Suprapubic skin (tissue), 4 donors: ENCODE results near the gene RRBP1. TPM values are rescaled to one million over a fixed set of nuclear protein-coding genes. Genes with fewer than 3 reads are reported as not detected.

Source experiments
- DNase-seq, 2 donors: peaks; one replicate each; pipeline ENCODE4 v3.0.0-alpha.2; 2019; ENCODE audit warnings: low spot score in 2 of 2
- H3K27ac ChIP-seq: fragments of 200-600 bp; sonication (generic); one replicate; pipeline ENCODE4 v1.5.1; 2019
- H3K27me3 ChIP-seq: fragments of 200-600 bp; sonication (generic); one replicate; pipeline ENCODE4 v1.5.1; 2019
- H3K36me3 ChIP-seq: fragments of 200-600 bp; sonication (generic); one replicate; pipeline ENCODE4 v1.5.1; 2019
- H3K4me1 ChIP-seq: fragments of 200-600 bp; sonication (generic); one replicate; pipeline ENCODE4 v1.5.1; 2019
- H3K4me3 ChIP-seq: fragments of 200-600 bp; sonication (generic); one replicate; pipeline ENCODE4 v1.5.1; 2019; ENCODE audit warnings: mild to moderate bottlenecking
- H3K9me3 ChIP-seq: fragments of 200-600 bp; sonication (generic); one replicate; pipeline ENCODE4 v1.5.1; 2019
- EP300 ChIP-seq: sonication (generic); formaldehyde crosslinking; IDR thresholded peaks from one replicate; pipeline ENCODE4 v1.6.1; 2017; ENCODE audit warnings: antibody characterized with exemption
- POLR2A ChIP-seq, 2 donors: fragments of 450-650 bp; IDR thresholded peaks; one replicate each; pipeline ENCODE4 v1.6.1; 2017; ENCODE audit warnings: antibody characterized with exemption in 2 of 2, mild to moderate bottlenecking in 2 of 2, moderate library complexity in 2 of 2
- POLR2AphosphoS5 ChIP-seq, 3 donors: sonication (generic); formaldehyde crosslinking; IDR thresholded peaks; one replicate each; pipeline ENCODE4 v1.6.1; 2017; ENCODE audit warnings: antibody characterized with exemption in 3 of 3
- WGBS: methylation state at CpG from one replicate; pipeline ENCODE4 v1.1.5; 2018; 5-methylcytosine and 5-hydroxymethylcytosine counted together
- total RNA-seq, 4 donors: library from RNA; depleted of rRNA; stranded (reverse); fragments of >200 nt; gene quantifications; one replicate each; pipeline ENCODE4 v1.1.0, GENCODE V29; 2016
- TF ChIP-seq, protein P1 (sequence below), 2 donors: fragments of 200-600 bp in 1 of 2; fragments of 450-650 bp in 1 of 2; sonication (generic) in 1 of 2; IDR thresholded peaks; one replicate each; pipeline ENCODE4 v1.5.1; 2016 to 2019; ENCODE audit warnings: antibody characterized with exemption in 2 of 2, mild to moderate bottlenecking in 1 of 2, moderate library complexity in 1 of 2

The RRBP1 gene
- total RNA-seq, 4 donors from 2014 or later: 37.5 to 52.3 (median 41.3) TPM

DNA sequence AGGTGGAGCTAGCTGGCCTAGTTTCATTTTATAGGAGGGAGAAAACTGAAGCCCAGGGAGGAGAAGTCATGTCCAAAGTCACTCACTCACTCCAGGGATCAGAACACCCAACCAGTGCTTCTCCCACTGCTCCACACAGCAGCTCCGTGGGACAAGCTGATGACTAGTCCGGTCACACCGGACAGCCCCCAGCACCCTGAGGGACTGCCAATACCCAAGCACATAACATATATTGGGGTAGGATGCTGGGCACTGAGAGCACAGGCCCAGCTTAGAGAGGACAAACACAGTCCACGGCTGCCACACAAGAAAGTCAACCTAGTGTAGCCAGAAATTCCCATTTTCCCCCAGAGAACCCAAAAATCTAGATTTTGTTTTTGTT lies 5.7 kb downstream of the RRBP1 start:
- Histone ChIP-seq H3K27me3 (no peaks in the 10 kb centered on the region), H3K36me3 (peaks cover 15% of the 10 kb centered on the region), H3K27ac (no peak overlapping the region), H3K9me3 (no peaks in the 10 kb centered on the region), H3K4me1 (peaks cover 39% of the 10 kb centered on the region), H3K4me3 (no peak overlapping the region)
- TF ChIP-seq, protein P1, sequence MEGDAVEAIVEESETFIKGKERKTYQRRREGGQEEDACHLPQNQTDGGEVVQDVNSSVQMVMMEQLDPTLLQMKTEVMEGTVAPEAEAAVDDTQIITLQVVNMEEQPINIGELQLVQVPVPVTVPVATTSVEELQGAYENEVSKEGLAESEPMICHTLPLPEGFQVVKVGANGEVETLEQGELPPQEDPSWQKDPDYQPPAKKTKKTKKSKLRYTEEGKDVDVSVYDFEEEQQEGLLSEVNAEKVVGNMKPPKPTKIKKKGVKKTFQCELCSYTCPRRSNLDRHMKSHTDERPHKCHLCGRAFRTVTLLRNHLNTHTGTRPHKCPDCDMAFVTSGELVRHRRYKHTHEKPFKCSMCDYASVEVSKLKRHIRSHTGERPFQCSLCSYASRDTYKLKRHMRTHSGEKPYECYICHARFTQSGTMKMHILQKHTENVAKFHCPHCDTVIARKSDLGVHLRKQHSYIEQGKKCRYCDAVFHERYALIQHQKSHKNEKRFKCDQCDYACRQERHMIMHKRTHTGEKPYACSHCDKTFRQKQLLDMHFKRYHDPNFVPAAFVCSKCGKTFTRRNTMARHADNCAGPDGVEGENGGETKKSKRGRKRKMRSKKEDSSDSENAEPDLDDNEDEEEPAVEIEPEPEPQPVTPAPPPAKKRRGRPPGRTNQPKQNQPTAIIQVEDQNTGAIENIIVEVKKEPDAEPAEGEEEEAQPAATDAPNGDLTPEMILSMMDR (IDR thresholded peaks at IDR 0.05): no peak
- TF ChIP-seq POLR2AphosphoS5 (IDR thresholded peaks at IDR 0.05): no peak
- no peak for TF ChIP-seq POLR2A (IDR thresholded peaks at IDR 0.05)
- no peak for TF ChIP-seq EP300
- no peak for DNase-seq
- WGBS: 72% methylated on average over 4 of the region's 4 CpGs

GRCh38 chr20:17675519-17676377 lies 6.3 kb downstream of the RRBP1 start:
- DNase-seq: peak in 1 of 2 donors; percentile 49
- WGBS: 79% methylated on average over 13 of the region's 13 CpGs
- Histone ChIP-seq H3K9me3 (no peaks in the 10 kb centered on the region), H3K4me1 (peaks cover 39% of the 10 kb centered on the region), H3K27ac (no peak overlapping the region), H3K36me3 (peaks cover 15% of the 10 kb centered on the region), H3K27me3 (no peaks in the 10 kb centered on the region), H3K4me3 (no peak overlapping the region)
- TF ChIP-seq, protein P1 (IDR thresholded peaks at IDR 0.05): no peak
- no peak for TF ChIP-seq EP300
- no peak for TF ChIP-seq POLR2A (IDR thresholded peaks at IDR 0.05)
- TF ChIP-seq POLR2AphosphoS5 (IDR thresholded peaks at IDR 0.05): no peak

- Histone ChIP-seq H3K36me3 (peaks cover 15% of the 10 kb centered on the region), H3K4me3 (no peak overlapping the region), H3K9me3 (no peaks in the 10 kb centered on the region), H3K4me1 (peaks cover 33% of the 10 kb centered on the region), H3K27me3 (no peaks in the 10 kb centered on the region), H3K27ac (peak overlapping the region; percentile 38)
- 55% methylated on average over 9 of the region's 9 CpGs for WGBS
- DNase-seq: peak in 1 of 2 donors; percentile 73
- peak in 1 of 3 donors; percentile 11 for TF ChIP-seq POLR2AphosphoS5 (IDR thresholded peaks at IDR 0.05)
- no peak for TF ChIP-seq EP300
These were observed 7.1 kb downstream of the RRBP1 start for GRCh38 chr20:17674722-17675518.

GRCh38 chr20:17673084-17673483 lies 9.0 kb downstream of the RRBP1 start:
- peak in 1 of 2 donors; percentile 30 for DNase-seq
- 91% methylated on average over 7 of the region's 7 CpGs for WGBS
- H3K4me1 ChIP-seq: peaks cover 26% of the 10 kb centered on the region
- TF ChIP-seq POLR2AphosphoS5 (IDR thresholded peaks at IDR 0.05): no peak
- no peak for TF ChIP-seq POLR2A (IDR thresholded peaks at IDR 0.05)
- TF ChIP-seq, protein P1 (IDR thresholded peaks at IDR 0.05): no peak
- TF ChIP-seq EP300: no peak
- H3K9me3 ChIP-seq: no peaks in the 10 kb centered on the region
- H3K27me3 ChIP-seq: no peaks in the 10 kb centered on the region
- H3K36me3 ChIP-seq: peaks cover 13% of the 10 kb centered on the region
- no peak overlapping the region for H3K27ac ChIP-seq
- H3K4me3 ChIP-seq: no peak overlapping the region

DNA sequence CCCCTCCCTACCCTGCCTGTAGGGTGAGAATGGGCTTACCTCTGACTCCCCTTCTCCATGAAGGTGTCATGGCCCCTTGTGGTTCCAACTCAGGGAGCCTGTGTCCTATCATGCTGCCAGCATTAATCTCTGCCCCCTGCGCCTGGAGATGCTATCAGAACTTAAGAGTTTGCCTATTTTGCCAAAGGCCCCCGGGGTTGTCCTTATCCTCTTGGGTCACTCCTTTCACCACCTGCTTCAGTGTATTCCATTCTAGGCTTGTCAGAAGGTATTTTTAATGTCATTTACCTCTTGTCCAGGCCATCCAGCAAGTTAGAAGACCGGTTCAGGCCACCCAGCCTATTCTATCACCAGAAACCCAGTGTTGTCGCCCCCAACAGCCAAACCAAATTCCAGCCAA lies 10.5 kb downstream of the RRBP1 start:
- Histone ChIP-seq H3K4me3 (no peak overlapping the region), H3K9me3 (no peaks in the 10 kb centered on the region), H3K4me1 (peaks cover 26% of the 10 kb centered on the region), H3K36me3 (no peaks in the 10 kb centered on the region), H3K27me3 (no peaks in the 10 kb centered on the region), H3K27ac (no peak overlapping the region)
- DNase-seq: peak in 1 of 2 donors; percentile 39
- 69% methylated on average over 4 of the region's 4 CpGs for WGBS
- TF ChIP-seq EP300 (no peak), POLR2AphosphoS5 (IDR thresholded peaks at IDR 0.05) (no peak), POLR2A (IDR thresholded peaks at IDR 0.05) (no peak)
- TF ChIP-seq, protein P1 (IDR thresholded peaks at IDR 0.05): no peak
